CD14-positive monocyte (primary cell): ENCODE measurements around the gene MARCHF4. TPM values are rescaled to one million over a fixed set of nuclear protein-coding genes. Genes with fewer than 3 reads are reported as not detected.

Experiments used
- DNase-seq, 3 donors: peaks; one replicate each; pipeline ENCODE4 v3.0.0-alpha.2; 2011 to 2022
- H2AFZ ChIP-seq: 2 replicates; pipeline ENCODE4 v1.6.0; 2012; ENCODE audit warnings: mild to moderate bottlenecking, low read depth, low read length, inconsistent platforms; ENCODE audit not compliant: insufficient read depth, poor library complexity, severe bottlenecking
- H3K27ac ChIP-seq, 2 donors: 1 replicate in 1 of 2; 2 replicates in 1 of 2; pipeline ENCODE4 v1.5.1; 2012 to 2013; ENCODE audit warnings: low read length in 2 of 2, control low read depth in 1 of 2, inconsistent platforms in 1 of 2, low read depth in 1 of 2, mild to moderate bottlenecking in 1 of 2
- H3K27me3 ChIP-seq, 2 donors: one replicate each; pipeline versions ENCODE4 v1.6.0 to v1.6.1; 2011 to 2013; ENCODE audit warnings: low read length in 2 of 2; ENCODE audit not compliant: control insufficient read depth in 2 of 2, insufficient read depth in 2 of 2
- H3K36me3 ChIP-seq, 2 donors: replicated peaks in 1 of 2; 1 replicate in 1 of 2; 2 replicates in 1 of 2; pipeline versions ENCODE4 v1.5.1 to v1.6.1; 2012 to 2013; ENCODE audit warnings: low read length in 2 of 2, control low read depth in 1 of 2, inconsistent platforms in 1 of 2, mild to moderate bottlenecking in 1 of 2; ENCODE audit not compliant: insufficient read depth in 2 of 2, control insufficient read depth in 1 of 2
- H3K4me1 ChIP-seq, 2 donors: 1 replicate in 1 of 2; 2 replicates in 1 of 2; pipeline versions ENCODE4 v1.5.1 to v1.6.1; 2012 to 2013; ENCODE audit warnings: low read length in 2 of 2, control low read depth in 1 of 2, inconsistent platforms in 1 of 2, mild to moderate bottlenecking in 1 of 2, moderate library complexity in 1 of 2; ENCODE audit not compliant: insufficient read depth in 2 of 2, control insufficient read depth in 1 of 2
- H3K4me2 ChIP-seq: replicated peaks from 2 replicates; pipeline ENCODE3; 2012; ENCODE audit warnings: low read length, moderate library complexity, mild to moderate bottlenecking; ENCODE audit not compliant: poor library complexity, severe bottlenecking; ENCODE audit errors: extremely low read depth
- H3K4me3 ChIP-seq, 3 experiments: fragments of 200-600 bp in 1 of 3; sonication (generic) in 1 of 3; replicated peaks in 1 of 3; 1 replicate in 2 of 3; 2 replicates in 1 of 3; pipeline ENCODE4 v1.5.1; 2011 to 2013; ENCODE audit warnings: low read length in 3 of 3, mild to moderate bottlenecking in 3 of 3, control low read depth in 2 of 3, low read depth in 2 of 3, inconsistent platforms in 1 of 3, moderate library complexity in 1 of 3
- H3K79me2 ChIP-seq: 2 replicates; pipeline ENCODE4 v1.6.0; 2012; ENCODE audit warnings: mild to moderate bottlenecking, control low read depth, inconsistent platforms, low read length, moderate library complexity; ENCODE audit not compliant: insufficient read depth
- H3K9ac ChIP-seq: 2 replicates; pipeline ENCODE4 v1.6.0; 2017; ENCODE audit warnings: low read length, mild to moderate bottlenecking; ENCODE audit not compliant: insufficient read depth, poor library complexity, severe bottlenecking
- H3K9me3 ChIP-seq, 2 donors: replicated peaks in 1 of 2; 1 replicate in 1 of 2; 2 replicates in 1 of 2; pipeline versions ENCODE4 v1.5.1 to v1.6.1; 2012 to 2013; ENCODE audit warnings: low read length in 2 of 2, control low read depth in 1 of 2; ENCODE audit not compliant: control insufficient read depth in 1 of 2, insufficient read depth in 1 of 2
- H4K20me1 ChIP-seq: 2 replicates; pipeline ENCODE4 v1.6.0; 2012; ENCODE audit warnings: mild to moderate bottlenecking, low read length, control low read depth, moderate library complexity; ENCODE audit not compliant: insufficient read depth
- H3K27ac Mint-ChIP-seq, 7 donors: one replicate each; pipeline ENCODE4 v1.8.0; 2020; ENCODE audit warnings: mild to moderate bottlenecking in 7 of 7, mixed read lengths in 7 of 7, moderate library complexity in 6 of 7, inconsistent platforms in 2 of 7
- H3K27me3 Mint-ChIP-seq, 3 donors: one replicate each; pipeline ENCODE4 v1.8.0; 2021 to 2022; ENCODE audit warnings: low read depth in 3 of 3, mild to moderate bottlenecking in 3 of 3, mixed read lengths in 3 of 3, moderate library complexity in 3 of 3, inconsistent platforms in 1 of 3
- H3K36me3 Mint-ChIP-seq, 2 donors: one replicate each; pipeline ENCODE4 v1.8.0; 2020; ENCODE audit warnings: mixed read lengths in 2 of 2, inconsistent platforms in 1 of 2, mild to moderate bottlenecking in 1 of 2
- H3K4me1 Mint-ChIP-seq: one replicate; pipeline ENCODE4 v1.8.0; 2020; ENCODE audit warnings: mild to moderate bottlenecking, mixed read lengths
- H3K4me3 Mint-ChIP-seq, 2 donors: one replicate each; pipeline ENCODE4 v1.8.0; 2020; ENCODE audit warnings: mild to moderate bottlenecking in 2 of 2, mixed read lengths in 2 of 2, moderate library complexity in 1 of 2
- H3K9me3 Mint-ChIP-seq, 7 donors: one replicate each; pipeline ENCODE4 v1.8.0; 2020 to 2022; ENCODE audit warnings: mixed read lengths in 7 of 7, mild to moderate bottlenecking in 6 of 7, moderate library complexity in 6 of 7, inconsistent platforms in 2 of 7
- WGBS: methylation state at CpG from one replicate; pipeline ENCODE4 v1.1.5; 2013; ENCODE audit warnings: missing lambda C conversion rate; ENCODE audit not compliant: insufficient coverage; 5-methylcytosine and 5-hydroxymethylcytosine counted together
- intact Hi-C, 2 donors: fragments of 100-400 bp; cut with micrococcal nuclease; formaldehyde crosslinking; loops; one replicate each; pipeline versions ENCODE4 v1.15.0 to v1.15.1; 2023
- polyA plus RNA-seq, 3 donors: library from polyadenylated mRNA; depleted of rRNA in 1 of 3; unstranded in 2 of 3; stranded (reverse) in 1 of 3; fragments of 300-500 nt in 2 of 3; fragments of >200 nt in 1 of 3; fragmentation: Illumina TruSeq in 2 of 3; gene quantifications; 1 replicate in 2 of 3; 2 replicates in 1 of 3; pipeline ENCODE4 v1.2.3, GENCODE V29; 2012 to 2021
- small RNA-seq: library from RNA; depleted of rRNA; stranded (forward); fragments of <200 nt; gene quantifications from one replicate; pipeline ENCODE3, GENCODE V24; 2012; ENCODE audit warnings: low read depth; ENCODE audit not compliant: insufficient read length
- TF ChIP-seq, protein P1 (sequence below): fragments of 200-600 bp; IDR thresholded peaks from one replicate; pipeline ENCODE4 v1.8.0; 2022; ENCODE audit warnings: antibody characterized with exemption, mild to moderate bottlenecking

MARCHF4 gene
- polyA plus RNA-seq, 3 donors = not detected

DNA sequence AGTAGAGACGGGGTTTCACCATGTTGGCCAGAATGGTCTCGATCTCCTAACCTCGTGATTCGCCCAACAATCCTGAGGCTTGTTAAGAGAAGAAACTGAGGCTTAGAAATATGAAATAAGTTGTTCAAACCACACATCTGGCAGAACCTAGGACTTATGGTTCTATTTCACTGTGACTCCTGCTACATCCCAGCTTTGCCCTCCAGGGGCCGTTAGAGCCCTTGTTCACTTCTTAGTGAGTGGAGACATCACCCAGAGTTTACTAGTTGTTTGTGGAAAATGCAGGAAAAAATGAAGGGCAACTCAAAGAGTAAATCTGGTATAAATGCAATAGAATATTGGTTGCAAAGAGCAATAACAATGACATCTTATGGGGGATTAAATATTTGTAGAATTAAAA is 43.9 kb downstream of the MARCHF4 start:
- intact Hi-C loops = no loop called here

DNA sequence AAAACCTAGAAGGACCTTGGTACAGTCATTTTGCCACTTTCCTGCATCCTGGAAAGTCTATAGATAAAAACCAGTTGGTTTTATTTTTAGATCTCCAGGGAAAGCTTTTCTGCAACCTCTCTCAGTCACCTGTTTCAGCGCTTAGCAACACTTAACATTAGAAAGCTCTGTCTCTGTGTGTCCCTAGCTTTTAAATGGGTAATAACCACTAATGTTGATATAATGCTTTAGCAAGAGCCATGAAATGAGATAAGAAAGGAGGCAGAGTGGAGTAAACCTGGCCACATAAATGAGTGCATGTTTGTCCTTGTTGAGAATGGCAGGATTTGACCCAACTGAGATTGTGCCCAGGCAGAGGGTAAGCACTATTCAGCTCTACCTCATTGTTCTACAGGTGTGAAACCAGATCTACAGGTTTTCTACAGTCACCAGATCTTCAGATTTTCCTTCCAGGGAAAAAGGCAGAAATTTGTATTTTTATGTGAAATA is 44.8 kb downstream of the MARCHF4 start:
- intact Hi-C loops = no loop called here
- H3K4me3 Mint-ChIP-seq = no peak overlapping the region
- Histone ChIP-seq H3K27me3 (no peaks in the 10 kb centered on the region), H3K9me3 (no peaks in the 10 kb centered on the region), H3K9ac (no peak overlapping the region), H3K4me1 (no peaks in the 10 kb centered on the region), H2AFZ (no peak overlapping the region), H3K79me2 (no peaks in the 10 kb centered on the region), H4K20me1 (no peaks in the 10 kb centered on the region), H3K27ac (no peak overlapping the region), H3K36me3 (no peaks in the 10 kb centered on the region), H3K4me3 (no peak overlapping the region), H3K4me2 (no peak overlapping the region)
- H3K36me3 Mint-ChIP-seq = no peaks in the 10 kb centered on the region
- TF ChIP-seq, protein P1, sequence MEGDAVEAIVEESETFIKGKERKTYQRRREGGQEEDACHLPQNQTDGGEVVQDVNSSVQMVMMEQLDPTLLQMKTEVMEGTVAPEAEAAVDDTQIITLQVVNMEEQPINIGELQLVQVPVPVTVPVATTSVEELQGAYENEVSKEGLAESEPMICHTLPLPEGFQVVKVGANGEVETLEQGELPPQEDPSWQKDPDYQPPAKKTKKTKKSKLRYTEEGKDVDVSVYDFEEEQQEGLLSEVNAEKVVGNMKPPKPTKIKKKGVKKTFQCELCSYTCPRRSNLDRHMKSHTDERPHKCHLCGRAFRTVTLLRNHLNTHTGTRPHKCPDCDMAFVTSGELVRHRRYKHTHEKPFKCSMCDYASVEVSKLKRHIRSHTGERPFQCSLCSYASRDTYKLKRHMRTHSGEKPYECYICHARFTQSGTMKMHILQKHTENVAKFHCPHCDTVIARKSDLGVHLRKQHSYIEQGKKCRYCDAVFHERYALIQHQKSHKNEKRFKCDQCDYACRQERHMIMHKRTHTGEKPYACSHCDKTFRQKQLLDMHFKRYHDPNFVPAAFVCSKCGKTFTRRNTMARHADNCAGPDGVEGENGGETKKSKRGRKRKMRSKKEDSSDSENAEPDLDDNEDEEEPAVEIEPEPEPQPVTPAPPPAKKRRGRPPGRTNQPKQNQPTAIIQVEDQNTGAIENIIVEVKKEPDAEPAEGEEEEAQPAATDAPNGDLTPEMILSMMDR = no peak
- H3K27ac Mint-ChIP-seq = no peak overlapping the region
- no peaks in the 10 kb centered on the region for H3K4me1 Mint-ChIP-seq
- peaks cover 0 to 1% (median 0%) of the 10 kb centered on the region in 3 donors for H3K27me3 Mint-ChIP-seq
- H3K9me3 Mint-ChIP-seq = peaks cover 0 to 4% (median 0%) of the 10 kb centered on the region in 7 donors
- whole genome bisulfite sequencing = no CpG with 5 or more reads among the region's 1 CpG
- DNase-seq = no peak

More for the DNA sequence above, 43.9 kb downstream of the MARCHF4 start:
- no peaks in the 10 kb centered on the region for H3K4me1 ChIP-seq
- H3K79me2 ChIP-seq = no peaks in the 10 kb centered on the region
- H3K4me3 ChIP-seq = no peak overlapping the region
- Mint-ChIP-seq H3K27ac (peak overlapping the region in 1 of 7 donors; percentile 54), H3K4me3 (no peak overlapping the region), H3K27me3 (peaks cover 0 to 1% (median 0%) of the 10 kb centered on the region in 3 donors), H3K36me3 (no peaks in the 10 kb centered on the region), H3K9me3 (peaks cover 0 to 4% (median 0%) of the 10 kb centered on the region in 7 donors), H3K4me1 (no peaks in the 10 kb centered on the region)
- H3K36me3 ChIP-seq = no peaks in the 10 kb centered on the region
- no peaks in the 10 kb centered on the region for H3K9me3 ChIP-seq
- H2AFZ ChIP-seq = no peak overlapping the region
- H3K9ac ChIP-seq = no peak overlapping the region
- H3K27me3 ChIP-seq = no peaks in the 10 kb centered on the region
- 100% methylated on average over 1 of the region's 5 CpGs for WGBS
- H3K27ac ChIP-seq = no peak overlapping the region
- no peak overlapping the region for H3K4me2 ChIP-seq
- TF ChIP-seq, protein P1 = no peak
- H4K20me1 ChIP-seq = no peaks in the 10 kb centered on the region
- DNase-seq = no peak

Small RNA genes within 50 kb of the gene (small RNA-seq; reads per million reads assigned to genes)
- gene RF00019 = not detected

Other genes starting within 250 kb of the MARCHF4 start
- 10 to 100 TPM; 10.5 to 13.3 (median 11.5) TPM for gene SMARCAL1, start 40.0 kb upstream of the MARCHF4 start, polyA plus RNA-seq
- gene RPL37A, start 126.4 kb upstream of the MARCHF4 start, polyA plus RNA-seq = 1,000 to 10,000 TPM; 1,504 to 1,660 (median 1,597) TPM